ENCODE data around the gene BRICD5.

DNA sequence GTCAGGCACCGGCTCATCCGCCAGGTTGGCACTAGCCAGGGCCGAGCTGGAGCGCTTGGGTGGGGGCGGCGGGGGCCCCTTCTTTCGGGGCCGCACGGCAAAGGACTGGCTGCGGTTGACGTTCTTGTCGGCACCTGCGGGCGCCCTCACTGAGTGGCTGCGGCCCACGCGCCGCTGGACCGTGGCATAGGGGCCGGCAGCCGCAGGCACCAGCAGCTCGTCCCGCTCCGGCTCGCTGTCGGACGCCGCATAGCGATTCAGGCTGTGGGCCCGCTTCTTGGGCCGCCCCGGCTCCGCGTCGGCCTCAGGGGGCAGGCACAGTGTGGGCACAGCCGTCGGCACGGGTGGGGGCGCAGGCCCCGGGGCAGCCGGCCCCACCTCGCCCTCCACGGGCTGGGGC is 30.2 kb downstream of the BRICD5 start:
- TF ChIP-seq, protein P1, sequence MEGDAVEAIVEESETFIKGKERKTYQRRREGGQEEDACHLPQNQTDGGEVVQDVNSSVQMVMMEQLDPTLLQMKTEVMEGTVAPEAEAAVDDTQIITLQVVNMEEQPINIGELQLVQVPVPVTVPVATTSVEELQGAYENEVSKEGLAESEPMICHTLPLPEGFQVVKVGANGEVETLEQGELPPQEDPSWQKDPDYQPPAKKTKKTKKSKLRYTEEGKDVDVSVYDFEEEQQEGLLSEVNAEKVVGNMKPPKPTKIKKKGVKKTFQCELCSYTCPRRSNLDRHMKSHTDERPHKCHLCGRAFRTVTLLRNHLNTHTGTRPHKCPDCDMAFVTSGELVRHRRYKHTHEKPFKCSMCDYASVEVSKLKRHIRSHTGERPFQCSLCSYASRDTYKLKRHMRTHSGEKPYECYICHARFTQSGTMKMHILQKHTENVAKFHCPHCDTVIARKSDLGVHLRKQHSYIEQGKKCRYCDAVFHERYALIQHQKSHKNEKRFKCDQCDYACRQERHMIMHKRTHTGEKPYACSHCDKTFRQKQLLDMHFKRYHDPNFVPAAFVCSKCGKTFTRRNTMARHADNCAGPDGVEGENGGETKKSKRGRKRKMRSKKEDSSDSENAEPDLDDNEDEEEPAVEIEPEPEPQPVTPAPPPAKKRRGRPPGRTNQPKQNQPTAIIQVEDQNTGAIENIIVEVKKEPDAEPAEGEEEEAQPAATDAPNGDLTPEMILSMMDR (conservative IDR thresholded peaks at IDR 0.05; ENCODE audit: low read depth, low read length) = no peak
- TF ChIP-seq EZH2 (IDR thresholded peaks at IDR 0.05; ENCODE audit: low read length, unreplicated experiment) = no peak
